MM.1S (cell line): ENCODE measurements around the gene COIL.
A peak's percentile ranks its signal among the peaks of the same experiment; 100 is the strongest.

Experiments
- DNase-seq: peaks from one replicate; pipeline ENCODE4 v3.0.0-alpha.2; 2015
- H2AFZ ChIP-seq: fragments of 300-600 bp; sonication (generic); 2 replicates; pipeline ENCODE4 v1.6.0; 2016; ENCODE audit warnings: antibody characterized with exemption, low read length
- H3F3A ChIP-seq: fragments of 300-600 bp; sonication (generic); 2 replicates; pipeline ENCODE4 v1.6.1; 2016; ENCODE audit warnings: mild to moderate bottlenecking, antibody characterized with exemption, low read length, moderate library complexity, mixed read lengths; ENCODE audit not compliant: insufficient read depth
- H3K27ac ChIP-seq: fragments of 300-600 bp; sonication (generic); 2 replicates; pipeline ENCODE4 v1.5.1; 2016; ENCODE audit warnings: mild to moderate bottlenecking, low read length
- H3K27me3 ChIP-seq: fragments of 300-600 bp; sonication (generic); replicated peaks from 2 replicates; pipeline ENCODE4 v1.6.0; 2016; ENCODE audit warnings: low read length; ENCODE audit not compliant: insufficient read depth
- H3K36me3 ChIP-seq: fragments of 300-600 bp; sonication (generic); replicated peaks from 2 replicates; pipeline ENCODE4 v1.6.1; 2016; ENCODE audit warnings: mild to moderate bottlenecking, low read length, mixed read lengths; ENCODE audit not compliant: insufficient read depth
- H3K4me1 ChIP-seq: fragments of 300-600 bp; sonication (generic); 2 replicates; pipeline ENCODE4 v1.6.1; 2016; ENCODE audit warnings: low read length, mixed read lengths
- H3K4me2 ChIP-seq: fragments of 300-600 bp; sonication (generic); 2 replicates; pipeline ENCODE4 v1.6.0; 2016; ENCODE audit warnings: low read depth, low read length
- H3K4me3 ChIP-seq: fragments of 300-600 bp; sonication (generic); 2 replicates; pipeline ENCODE4 v1.5.1; 2016; ENCODE audit warnings: low read length, mixed read lengths
- H3K79me2 ChIP-seq: fragments of 300-600 bp; sonication (generic); 2 replicates; pipeline ENCODE4 v1.6.1; 2016; ENCODE audit warnings: mixed run types, low read length, mixed read lengths
- H3K9ac ChIP-seq: fragments of 300-600 bp; sonication (generic); 2 replicates; pipeline ENCODE4 v1.6.1; 2016; ENCODE audit warnings: low read length, mixed read lengths
- H3K9me2 ChIP-seq: fragments of 300-600 bp; sonication (generic); replicated peaks from 2 replicates; pipeline ENCODE4 v1.6.1; 2016; ENCODE audit warnings: mild to moderate bottlenecking, low read length, mixed read lengths; ENCODE audit not compliant: insufficient read depth
- H3K9me3 ChIP-seq: fragments of 300-600 bp; sonication (generic); replicated peaks from 2 replicates; pipeline ENCODE4 v1.6.1; 2016; ENCODE audit warnings: mild to moderate bottlenecking, low read length, mixed read lengths; ENCODE audit not compliant: insufficient read depth
- H4K20me1 ChIP-seq: fragments of 300-600 bp; sonication (generic); 2 replicates; pipeline ENCODE4 v1.6.1; 2016; ENCODE audit warnings: mild to moderate bottlenecking, low read length, moderate library complexity, mixed read lengths; ENCODE audit not compliant: insufficient read depth
- EZH2 ChIP-seq: fragments of 300-600 bp; sonication (generic); optimal IDR thresholded peaks from 2 replicates; pipeline ENCODE3; 2017; ENCODE audit warnings: low read depth, mild to moderate bottlenecking, antibody characterized with exemption, low read length, mixed read lengths
- EZH2phosphoT487 ChIP-seq: fragments of 300-600 bp; sonication (generic); IDR thresholded peaks from 2 replicates; pipeline ENCODE4 v1.6.1; 2018; ENCODE audit warnings: antibody characterized with exemption, low read length
- TF ChIP-seq, protein P1 (sequence below): fragments of 300-600 bp; sonication (generic); IDR thresholded peaks from 2 replicates; pipeline ENCODE4 v1.5.1; 2016; ENCODE audit warnings: antibody characterized with exemption, low read length, mixed read lengths

Gene COIL

DNA sequence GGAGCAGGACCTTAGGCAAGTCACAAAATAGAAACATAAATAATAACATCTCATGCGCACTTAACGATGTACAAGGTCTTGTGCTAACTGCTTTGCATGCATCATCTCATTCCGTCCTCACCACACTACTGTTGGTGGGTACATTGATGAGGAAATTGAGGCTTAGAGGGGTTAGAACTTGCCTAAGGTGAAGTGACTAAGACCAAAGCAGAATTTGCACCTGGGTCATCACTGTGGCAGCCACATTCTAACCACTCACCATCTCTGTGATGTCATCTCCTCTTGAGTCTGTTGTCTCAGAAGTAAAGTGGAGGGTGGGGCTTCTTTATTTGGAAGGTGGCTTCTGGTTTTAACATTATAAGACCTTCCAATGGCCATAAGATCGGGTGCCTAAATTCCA, 26.6 kb downstream of the COIL start:
- H3K9me3 ChIP-seq, result no peaks in the 10 kb centered on the region
- no peaks in the 10 kb centered on the region for H3K27me3 ChIP-seq
- H3F3A ChIP-seq, result peaks cover 29% of the 10 kb centered on the region
- H3K4me3 ChIP-seq, result no peak overlapping the region
- H3K79me2 ChIP-seq, result peaks cover 16% of the 10 kb centered on the region; the same call in 1 of the 2 replicates
- peak overlapping the region; percentile 95 for H3K27ac ChIP-seq
- peak; percentile 73 for DNase-seq
- no peaks in the 10 kb centered on the region for H3K9me2 ChIP-seq
- H4K20me1 ChIP-seq, result no peaks in the 10 kb centered on the region
- H3K4me1 ChIP-seq, result peaks cover 37% of the 10 kb centered on the region
- H3K9ac ChIP-seq, result peak overlapping the region; percentile 37; the same call in 1 of the 2 replicates
- peaks cover 3% of the 10 kb centered on the region; the same call in 1 of the 2 replicates for H3K36me3 ChIP-seq
- TF ChIP-seq, protein P1, sequence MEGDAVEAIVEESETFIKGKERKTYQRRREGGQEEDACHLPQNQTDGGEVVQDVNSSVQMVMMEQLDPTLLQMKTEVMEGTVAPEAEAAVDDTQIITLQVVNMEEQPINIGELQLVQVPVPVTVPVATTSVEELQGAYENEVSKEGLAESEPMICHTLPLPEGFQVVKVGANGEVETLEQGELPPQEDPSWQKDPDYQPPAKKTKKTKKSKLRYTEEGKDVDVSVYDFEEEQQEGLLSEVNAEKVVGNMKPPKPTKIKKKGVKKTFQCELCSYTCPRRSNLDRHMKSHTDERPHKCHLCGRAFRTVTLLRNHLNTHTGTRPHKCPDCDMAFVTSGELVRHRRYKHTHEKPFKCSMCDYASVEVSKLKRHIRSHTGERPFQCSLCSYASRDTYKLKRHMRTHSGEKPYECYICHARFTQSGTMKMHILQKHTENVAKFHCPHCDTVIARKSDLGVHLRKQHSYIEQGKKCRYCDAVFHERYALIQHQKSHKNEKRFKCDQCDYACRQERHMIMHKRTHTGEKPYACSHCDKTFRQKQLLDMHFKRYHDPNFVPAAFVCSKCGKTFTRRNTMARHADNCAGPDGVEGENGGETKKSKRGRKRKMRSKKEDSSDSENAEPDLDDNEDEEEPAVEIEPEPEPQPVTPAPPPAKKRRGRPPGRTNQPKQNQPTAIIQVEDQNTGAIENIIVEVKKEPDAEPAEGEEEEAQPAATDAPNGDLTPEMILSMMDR, result no peak
- TF ChIP-seq EZH2, result no peak
- no peak for TF ChIP-seq EZH2phosphoT487
- H2AFZ ChIP-seq, result no peak overlapping the region
- H3K4me2 ChIP-seq, result peak overlapping the region; percentile 47

DNA sequence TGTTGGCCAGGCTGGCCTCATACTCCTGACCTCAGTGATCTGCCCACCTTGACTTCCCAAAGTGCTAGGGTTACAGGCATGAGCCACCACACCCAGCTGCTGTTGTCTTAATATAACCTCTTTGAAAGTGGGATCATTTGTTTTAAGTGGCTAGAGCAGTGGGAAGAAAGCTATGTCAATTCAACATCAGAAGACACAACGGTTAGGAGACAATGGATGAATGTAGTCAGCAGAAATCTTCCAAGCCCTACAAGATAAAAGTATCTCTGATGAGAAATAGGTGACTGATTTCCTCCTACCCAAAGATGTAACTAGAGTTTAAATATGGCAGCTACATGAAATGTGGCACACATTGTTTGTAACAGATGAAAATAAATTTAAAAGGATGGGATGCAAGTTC, 27.0 kb downstream of the COIL start:
- H4K20me1 ChIP-seq, result no peaks in the 10 kb centered on the region
- H3K27me3 ChIP-seq, result no peaks in the 10 kb centered on the region
- peaks cover 3% of the 10 kb centered on the region; the same call in 1 of the 2 replicates for H3K36me3 ChIP-seq
- H3K9me2 ChIP-seq, result no peaks in the 10 kb centered on the region
- H3K9ac ChIP-seq, result no peak overlapping the region
- H3K27ac ChIP-seq, result peak overlapping the region; percentile 95
- no peak overlapping the region for H3K4me3 ChIP-seq
- H3K9me3 ChIP-seq, result no peaks in the 10 kb centered on the region
- peak overlapping the region; percentile 47 for H3K4me2 ChIP-seq
- no peak for DNase-seq
- no peak overlapping the region for H2AFZ ChIP-seq
- peaks cover 12% of the 10 kb centered on the region; the same call in 1 of the 2 replicates for H3K79me2 ChIP-seq
- peaks cover 34% of the 10 kb centered on the region for H3K4me1 ChIP-seq
- peaks cover 28% of the 10 kb centered on the region for H3F3A ChIP-seq
- TF ChIP-seq, protein P1, result no peak
- TF ChIP-seq EZH2, result no peak
- TF ChIP-seq EZH2phosphoT487, result no peak

DNA sequence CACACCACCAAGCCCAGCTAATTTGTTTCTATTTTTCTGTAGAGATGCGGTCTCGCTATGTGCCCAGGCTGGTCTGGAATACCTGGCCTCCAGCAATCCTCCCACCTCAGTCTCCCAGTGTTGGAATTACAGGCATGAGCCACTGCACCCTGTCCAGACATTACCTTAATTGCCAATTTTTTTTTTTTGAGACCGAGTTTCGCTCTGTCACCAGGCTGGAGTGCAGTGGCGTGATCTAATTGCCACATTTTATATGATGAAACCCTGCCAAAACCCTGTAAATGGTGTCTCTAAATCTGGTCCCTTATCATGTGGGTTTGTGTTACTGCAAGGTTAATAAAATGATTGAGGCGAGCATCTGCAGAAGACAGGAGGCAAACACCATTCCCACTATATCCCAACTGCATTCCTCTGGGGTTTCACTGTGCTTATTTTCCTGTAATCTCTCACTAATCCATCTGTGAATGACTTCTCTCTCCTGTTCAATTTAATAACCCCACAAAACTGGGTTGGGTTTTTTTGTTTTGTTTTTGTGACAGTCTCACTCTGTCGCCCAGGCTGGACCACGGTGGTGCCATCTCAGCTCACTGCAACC, 27.6 kb downstream of the COIL start:
- no peaks in the 10 kb centered on the region for H3K9me2 ChIP-seq
- H3K9ac ChIP-seq, result no peak overlapping the region
- TF ChIP-seq EZH2, result no peak
- TF ChIP-seq, protein P1, result no peak
- no peak for TF ChIP-seq EZH2phosphoT487
- peaks cover 3% of the 10 kb centered on the region; the same call in 1 of the 2 replicates for H3K36me3 ChIP-seq
- H3K4me3 ChIP-seq, result no peak overlapping the region
- H3F3A ChIP-seq, result peaks cover 22% of the 10 kb centered on the region
- no peaks in the 10 kb centered on the region for H3K27me3 ChIP-seq
- no peaks in the 10 kb centered on the region for H3K9me3 ChIP-seq
- no peak overlapping the region for H3K27ac ChIP-seq
- no peak for DNase-seq
- peaks cover 10% of the 10 kb centered on the region; the same call in 1 of the 2 replicates for H3K79me2 ChIP-seq
- H2AFZ ChIP-seq, result no peak overlapping the region
- H3K4me1 ChIP-seq, result peaks cover 28% of the 10 kb centered on the region
- H4K20me1 ChIP-seq, result no peaks in the 10 kb centered on the region
- no peak overlapping the region for H3K4me2 ChIP-seq
